Measurements from ENCODE around the gene GLYR1. TPM values are rescaled to one million over a fixed set of nuclear protein-coding genes. Genes with fewer than 3 reads are reported as not detected.

The GLYR1 gene
- total RNA-seq, 1 experiment from 2014 or later, result 135 TPM

DNA sequence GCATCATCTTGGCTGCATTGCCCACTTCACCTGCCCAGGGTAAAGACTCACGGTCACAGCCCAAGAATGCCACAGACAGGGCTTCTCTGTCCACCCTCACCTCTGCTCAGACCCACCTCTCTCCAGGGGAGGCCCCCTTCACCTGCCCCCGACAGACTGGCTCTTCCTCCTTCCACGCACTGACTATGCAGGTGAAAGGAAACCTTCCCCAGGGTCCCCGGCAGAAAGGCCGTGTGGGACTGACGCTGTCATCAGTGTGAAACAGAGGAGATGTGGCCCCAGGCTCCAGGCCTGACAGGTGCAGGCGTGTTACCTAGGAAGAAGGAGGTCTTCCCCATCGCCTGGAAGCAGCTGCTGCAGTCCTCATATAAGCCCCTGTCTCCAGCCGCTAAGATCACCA is 35.3 kb downstream of the GLYR1 start:
- CTCF ChIA-PET, result no interaction called here
- POLR2A ChIA-PET (ENCODE audit: unreplicated experiment), result interaction anchor here (0.6 kb wide), 1 partner anchor 146 kb away, joined by 3 read pairs; the partner anchor contains the start of gene SEC14L5

GRCh38 chr16:4811242-4811641 is 35.8 kb downstream of the GLYR1 start:
- no peaks in the 10 kb centered on the region for H3K79me2 ChIP-seq (ENCODE audit: low read depth)
- no peak for DNase-seq
- ChIA-PET CTCF (no interaction called here), POLR2A (ENCODE audit: unreplicated experiment) (no interaction called here)
- peaks cover 13% of the 10 kb centered on the region; the same call in 1 of the 2 replicates for H3K36me3 ChIP-seq (ENCODE audit: low read depth)
- H4K20me1 ChIP-seq (ENCODE audit: insufficient read depth), result no peaks in the 10 kb centered on the region; the same call in 1 of the 2 replicates
- H2AFZ ChIP-seq, result no peak overlapping the region
- H3K27ac ChIP-seq, result no peak overlapping the region
- peaks cover 18% of the 10 kb centered on the region for H3F3A ChIP-seq (ENCODE audit: insufficient read depth, low read depth)
- no peaks in the 10 kb centered on the region for H3K9me2 ChIP-seq (ENCODE audit: insufficient read depth)
- no peaks in the 10 kb centered on the region for H3K27me3 ChIP-seq (ENCODE audit: insufficient read depth, low read depth)
- H3K4me2 ChIP-seq, result no peak overlapping the region
- H3K4me3 ChIP-seq, result no peak overlapping the region
- BruUV-seq (replicated peaks), result no TSS peak
- intact Hi-C loops (cut with micrococcal nuclease; ENCODE audit: unreplicated experiment), result no loop called here
- no peak for TF ChIP-seq EZH2 (IDR thresholded peaks at IDR 0.05; ENCODE audit: low read depth)
- TF ChIP-seq, protein P1, sequence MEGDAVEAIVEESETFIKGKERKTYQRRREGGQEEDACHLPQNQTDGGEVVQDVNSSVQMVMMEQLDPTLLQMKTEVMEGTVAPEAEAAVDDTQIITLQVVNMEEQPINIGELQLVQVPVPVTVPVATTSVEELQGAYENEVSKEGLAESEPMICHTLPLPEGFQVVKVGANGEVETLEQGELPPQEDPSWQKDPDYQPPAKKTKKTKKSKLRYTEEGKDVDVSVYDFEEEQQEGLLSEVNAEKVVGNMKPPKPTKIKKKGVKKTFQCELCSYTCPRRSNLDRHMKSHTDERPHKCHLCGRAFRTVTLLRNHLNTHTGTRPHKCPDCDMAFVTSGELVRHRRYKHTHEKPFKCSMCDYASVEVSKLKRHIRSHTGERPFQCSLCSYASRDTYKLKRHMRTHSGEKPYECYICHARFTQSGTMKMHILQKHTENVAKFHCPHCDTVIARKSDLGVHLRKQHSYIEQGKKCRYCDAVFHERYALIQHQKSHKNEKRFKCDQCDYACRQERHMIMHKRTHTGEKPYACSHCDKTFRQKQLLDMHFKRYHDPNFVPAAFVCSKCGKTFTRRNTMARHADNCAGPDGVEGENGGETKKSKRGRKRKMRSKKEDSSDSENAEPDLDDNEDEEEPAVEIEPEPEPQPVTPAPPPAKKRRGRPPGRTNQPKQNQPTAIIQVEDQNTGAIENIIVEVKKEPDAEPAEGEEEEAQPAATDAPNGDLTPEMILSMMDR (conservative IDR thresholded peaks at IDR 0.05), result no peak
- no peaks in the 10 kb centered on the region for H3K9me3 ChIP-seq (ENCODE audit: insufficient read depth, low read depth)
- H3K4me1 ChIP-seq (replicated peaks; ENCODE audit: insufficient read depth), result no peaks in the 10 kb centered on the region

More for the DNA sequence above, 35.3 kb downstream of the GLYR1 start:
- Histone ChIP-seq H3F3A (ENCODE audit: insufficient read depth, low read depth) (peaks cover 18% of the 10 kb centered on the region), H3K79me2 (ENCODE audit: low read depth) (no peaks in the 10 kb centered on the region), H4K20me1 (ENCODE audit: insufficient read depth) (no peaks in the 10 kb centered on the region; the same call in 1 of the 2 replicates), H2AFZ (no peak overlapping the region), H3K9me2 (ENCODE audit: insufficient read depth) (no peaks in the 10 kb centered on the region), H3K4me2 (no peak overlapping the region), H3K27ac (no peak overlapping the region), H3K36me3 (ENCODE audit: low read depth) (peaks cover 14% of the 10 kb centered on the region; the same call in 1 of the 2 replicates), H3K27me3 (ENCODE audit: insufficient read depth, low read depth) (no peaks in the 10 kb centered on the region), H3K4me3 (no peak overlapping the region), H3K9me3 (ENCODE audit: insufficient read depth, low read depth) (no peaks in the 10 kb centered on the region), H3K4me1 (replicated peaks; ENCODE audit: insufficient read depth) (no peaks in the 10 kb centered on the region)
- intact Hi-C loops (cut with micrococcal nuclease; ENCODE audit: unreplicated experiment), result no loop called here
- no TSS peak for BruUV-seq (replicated peaks)
- TF ChIP-seq, protein P1 (conservative IDR thresholded peaks at IDR 0.05), result no peak
- no peak for TF ChIP-seq EZH2 (IDR thresholded peaks at IDR 0.05; ENCODE audit: low read depth)
- no peak for DNase-seq

DNA sequence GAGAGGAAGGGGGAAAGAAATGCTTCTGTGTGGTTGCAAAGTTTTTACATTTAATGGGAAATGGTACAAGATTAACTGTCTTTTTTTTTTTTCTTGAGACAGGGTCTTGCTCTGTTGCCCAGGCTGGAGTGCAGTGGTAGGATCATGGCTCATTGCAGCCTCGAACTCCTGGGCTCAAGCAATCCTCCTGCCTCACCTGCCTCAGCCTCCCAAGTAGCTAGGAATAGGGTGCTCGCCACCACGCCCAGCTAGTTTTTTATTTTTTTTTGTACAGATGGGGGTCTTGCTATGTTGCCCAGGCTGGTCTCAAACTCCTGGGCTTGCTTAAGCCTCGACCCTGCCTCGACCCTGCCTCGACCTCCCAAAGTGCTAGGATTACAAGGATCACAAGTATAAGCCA is 40.8 kb downstream of the GLYR1 start:
- H3K27me3 ChIP-seq (ENCODE audit: insufficient read depth, low read depth), result no peaks in the 10 kb centered on the region
- DNase-seq, result no peak
- no peak overlapping the region for H3K27ac ChIP-seq
- H3K79me2 ChIP-seq (ENCODE audit: low read depth), result no peaks in the 10 kb centered on the region
- no peak overlapping the region for H3K4me2 ChIP-seq
- intact Hi-C loops (cut with micrococcal nuclease; ENCODE audit: unreplicated experiment), result no loop called here
- CTCF ChIA-PET, result no interaction called here
- H3K4me1 ChIP-seq (replicated peaks; ENCODE audit: insufficient read depth), result peaks cover 12% of the 10 kb centered on the region
- POLR2A ChIA-PET (ENCODE audit: unreplicated experiment), result no interaction called here
- H3K36me3 ChIP-seq (ENCODE audit: low read depth), result peaks cover 4% of the 10 kb centered on the region; the same call in 1 of the 2 replicates
- H3K4me3 ChIP-seq, result no peak overlapping the region
- TF ChIP-seq, protein P1 (conservative IDR thresholded peaks at IDR 0.05), result no peak
- no peak for TF ChIP-seq EZH2 (IDR thresholded peaks at IDR 0.05; ENCODE audit: low read depth)
- no peaks in the 10 kb centered on the region for H3K9me2 ChIP-seq (ENCODE audit: insufficient read depth)
- peaks cover 36% of the 10 kb centered on the region for H3F3A ChIP-seq (ENCODE audit: insufficient read depth, low read depth)
- BruUV-seq (replicated peaks), result no TSS peak
- no peak overlapping the region for H2AFZ ChIP-seq
- H4K20me1 ChIP-seq (ENCODE audit: insufficient read depth), result no peaks in the 10 kb centered on the region; the same call in 1 of the 2 replicates
- no peaks in the 10 kb centered on the region for H3K9me3 ChIP-seq (ENCODE audit: insufficient read depth, low read depth)
